NCI-H1694 treated with DMSO at 0.1 percent for 48 hours (cell line): ENCODE results near the gene ATXN10.

Source experiments
- DNase-seq: peaks from one replicate; lab custom pipeline; 2025; lab: John Stamatoyannopoulos, UW

Gene ATXN10

GRCh38 chr22:45757936-45758335 is 86.3 kb downstream of the ATXN10 start:
- no peak for DNase-seq

GRCh38 chr22:45758603-45759002 is 87.0 kb downstream of the ATXN10 start:
- no peak for DNase-seq

- no peak for DNase-seq
These were observed 89.0 kb downstream of the ATXN10 start for GRCh38 chr22:45760682-45761081.

- no peak for DNase-seq
These were observed 91.1 kb downstream of the ATXN10 start for GRCh38 chr22:45762545-45763235.

- no peak for DNase-seq
These were observed 91.6 kb downstream of the ATXN10 start for GRCh38 chr22:45763236-45763624.

- DNase-seq: peak; percentile 12
These were observed 96.9 kb downstream of the ATXN10 start for GRCh38 chr22:45768490-45768889.

- DNase-seq: no peak
These were observed 98.1 kb downstream of the ATXN10 start for GRCh38 chr22:45769569-45770210.

GRCh38 chr22:45770506-45770905 is 98.9 kb downstream of the ATXN10 start:
- DNase-seq: no peak

GRCh38 chr22:45771057-45771456 is 99.4 kb downstream of the ATXN10 start:
- no peak for DNase-seq

GRCh38 chr22:45771711-45772110 is 100.1 kb downstream of the ATXN10 start:
- DNase-seq: no peak

GRCh38 chr22:45772743-45773142 is 101.1 kb downstream of the ATXN10 start:
- DNase-seq: no peak

GRCh38 chr22:45774001-45774670 is 102.5 kb downstream of the ATXN10 start:
- DNase-seq: no peak

GRCh38 chr22:45775062-45775461 is 103.4 kb downstream of the ATXN10 start:
- DNase-seq: no peak

- no peak for DNase-seq
These were observed 104.1 kb downstream of the ATXN10 start for GRCh38 chr22:45775569-45776312.

- no peak for DNase-seq
These were observed 104.6 kb downstream of the ATXN10 start for GRCh38 chr22:45776313-45776585.

- no peak for DNase-seq
These were observed 105.6 kb downstream of the ATXN10 start for GRCh38 chr22:45777046-45777851.

GRCh38 chr22:45777852-45778375 is 106.3 kb downstream of the ATXN10 start:
- no peak for DNase-seq

GRCh38 chr22:45781459-45781858 is 109.8 kb downstream of the ATXN10 start:
- no peak for DNase-seq

- DNase-seq: no peak
These were observed 110.3 kb downstream of the ATXN10 start for GRCh38 chr22:45781966-45782365.

GRCh38 chr22:45783021-45783420 is 111.4 kb downstream of the ATXN10 start:
- no peak for DNase-seq

- DNase-seq: no peak
These were observed 112.1 kb downstream of the ATXN10 start for GRCh38 chr22:45783690-45784089.
